Stimulated activated naive B cell treated with anti-CD40 and anti-IgM and Interleukin-4, amounts not matched to agents 10 μg/mL and 1 μg/mL and 100 μg/mL, for 72 hours (primary cell): Measurements from ENCODE around the gene SPRED3.
A peak's percentile ranks its signal among the peaks of the same experiment; 100 is the strongest.

ENCODE experiments used
- ATAC-seq, 2 donors: fragments of 150-1000 bp; cut with Tn5 transposase; replicated peaks; 2 replicates each; pipeline ENCODE4 v1.10.0; 2021; ENCODE audit warnings: moderate library complexity in 1 of 2
- DNase-seq: peaks from one replicate; pipeline ENCODE4 v3.0.0; 2021
- H3K27ac Mint-ChIP-seq: one replicate; pipeline ENCODE4 v1.8.0; 2022; ENCODE audit warnings: mild to moderate bottlenecking, mixed read lengths
- H3K27me3 Mint-ChIP-seq, 2 donors: one replicate each; pipeline ENCODE4 v1.8.0; 2022; ENCODE audit warnings: mixed read lengths in 2 of 2
- H3K36me3 Mint-ChIP-seq, 2 donors: one replicate each; pipeline ENCODE4 v1.8.0; 2022; ENCODE audit warnings: mixed read lengths in 2 of 2, mild to moderate bottlenecking in 1 of 2
- H3K4me1 Mint-ChIP-seq, 2 donors: one replicate each; pipeline ENCODE4 v1.8.0; 2022; ENCODE audit warnings: mixed read lengths in 2 of 2, mild to moderate bottlenecking in 1 of 2
- H3K4me3 Mint-ChIP-seq, 2 donors: one replicate each; pipeline ENCODE4 v1.8.0; 2022; ENCODE audit warnings: mild to moderate bottlenecking in 2 of 2, mixed read lengths in 2 of 2, moderate library complexity in 1 of 2
- H3K9me3 Mint-ChIP-seq, 2 donors: one replicate each; pipeline ENCODE4 v1.8.0; 2022; ENCODE audit warnings: mixed read lengths in 2 of 2, mild to moderate bottlenecking in 1 of 2

Gene SPRED3

GRCh38 chr19:38378866-38379265 is 9.6 kb upstream of the SPRED3 start:
- no peak overlapping the region for H3K4me3 Mint-ChIP-seq
- no peak for ATAC-seq

GRCh38 chr19:38381138-38381537 is 7.4 kb upstream of the SPRED3 start:
- H3K27ac Mint-ChIP-seq, result no peak overlapping the region
- H3K36me3 Mint-ChIP-seq, result peaks cover 72% of the 10 kb centered on the region in 2 donors
- ATAC-seq (no peak), DNase-seq (no peak)
- H3K9me3 Mint-ChIP-seq, result no peaks in the 10 kb centered on the region
- H3K4me3 Mint-ChIP-seq, result no peak overlapping the region
- H3K4me1 Mint-ChIP-seq, result peaks cover 14 to 33% of the 10 kb centered on the region in 2 donors
- H3K27me3 Mint-ChIP-seq, result peaks cover 6 to 8% of the 10 kb centered on the region in 2 donors

More at GRCh38 chr19:38378866-38379265, 9.6 kb upstream of the SPRED3 start:
- peaks cover 64% of the 10 kb centered on the region in 2 donors for H3K36me3 Mint-ChIP-seq
- no peaks in the 10 kb centered on the region for H3K9me3 Mint-ChIP-seq
- no peak for DNase-seq
- H3K27ac Mint-ChIP-seq, result no peak overlapping the region
- no peaks in the 10 kb centered on the region for H3K27me3 Mint-ChIP-seq
- H3K4me1 Mint-ChIP-seq, result peaks cover 22 to 34% of the 10 kb centered on the region in 2 donors

- Mint-ChIP-seq H3K36me3 (peaks cover 65 to 72% of the 10 kb centered on the region in 2 donors), H3K27ac (no peak overlapping the region), H3K4me1 (peaks cover 19 to 45% of the 10 kb centered on the region in 2 donors), H3K4me3 (no peak overlapping the region), H3K9me3 (no peaks in the 10 kb centered on the region), H3K27me3 (peaks cover 12 to 16% of the 10 kb centered on the region in 2 donors)
- ATAC-seq (no peak), DNase-seq (no peak)
Measured at GRCh38 chr19:38383184-38383583, 5.3 kb upstream of the SPRED3 start.

DNA sequence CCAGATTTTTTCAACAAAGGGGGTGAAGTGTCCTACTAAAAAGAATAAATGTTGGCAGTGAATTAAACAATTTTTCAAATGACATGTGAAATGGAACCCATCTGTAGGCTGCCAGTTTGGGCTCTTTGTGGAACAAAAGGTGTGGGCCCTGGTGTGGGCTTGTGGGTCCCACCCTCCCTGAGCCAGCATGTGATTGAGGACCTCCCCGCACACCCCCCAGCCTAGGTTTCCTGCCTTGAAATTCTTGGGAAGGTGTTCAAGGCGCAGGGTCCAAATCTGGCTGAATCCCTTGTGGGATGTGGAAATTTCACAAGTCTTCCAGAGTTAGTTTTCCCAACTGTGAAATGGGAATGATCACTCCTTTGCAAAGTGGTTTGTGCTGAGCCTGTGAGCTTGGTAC is 4.8 kb upstream of the SPRED3 start:
- Mint-ChIP-seq H3K4me3 (no peak overlapping the region), H3K9me3 (no peaks in the 10 kb centered on the region), H3K4me1 (peaks cover 20 to 47% of the 10 kb centered on the region in 2 donors), H3K27me3 (peaks cover 14 to 18% of the 10 kb centered on the region in 2 donors), H3K27ac (no peak overlapping the region), H3K36me3 (peaks cover 63 to 72% of the 10 kb centered on the region in 2 donors)
- ATAC-seq, result no peak
- no peak for DNase-seq

DNA sequence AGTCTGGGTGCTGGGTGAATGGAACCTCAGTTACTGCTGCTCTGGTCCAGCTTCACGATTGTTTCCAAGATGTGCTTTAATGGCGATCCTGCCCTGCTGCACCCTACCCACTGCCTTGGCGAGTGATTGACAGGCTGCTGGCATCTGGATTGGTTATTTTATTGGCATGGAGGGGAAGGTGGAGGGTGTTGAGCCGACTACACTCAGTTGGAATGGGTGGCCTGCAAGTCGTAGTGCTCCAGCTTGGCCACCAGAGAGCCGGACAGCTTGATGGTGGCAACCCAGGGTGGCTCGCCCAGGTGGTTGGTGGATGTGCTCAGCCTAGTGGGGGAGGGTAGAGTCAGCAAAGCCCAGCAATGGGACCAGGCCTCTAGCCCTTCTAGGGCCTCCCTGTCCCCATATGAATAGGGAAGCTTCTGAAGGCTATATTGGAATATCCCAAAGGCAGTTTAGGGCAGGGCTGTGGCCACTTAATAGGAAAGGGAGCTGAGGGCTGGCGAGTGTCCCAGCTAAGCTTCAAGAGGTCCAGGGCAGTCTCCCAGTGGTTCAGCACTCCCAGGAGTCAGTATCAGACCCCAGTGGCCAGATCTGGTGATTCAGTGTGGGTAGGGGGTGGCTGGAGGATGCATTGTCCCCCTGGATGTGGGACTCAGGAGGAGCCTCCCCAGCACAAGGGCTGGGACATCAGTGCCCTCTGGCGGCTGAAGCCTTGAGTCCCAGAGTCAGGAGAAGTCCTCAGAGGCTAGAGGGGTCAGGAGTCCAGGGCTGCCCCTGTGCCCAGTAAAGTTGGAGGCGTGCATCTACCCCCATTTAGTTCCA is 4.1 kb upstream of the SPRED3 start:
- Mint-ChIP-seq H3K36me3 (peaks cover 57 to 66% of the 10 kb centered on the region in 2 donors), H3K9me3 (no peaks in the 10 kb centered on the region), H3K4me1 (peaks cover 20 to 41% of the 10 kb centered on the region in 2 donors), H3K4me3 (no peak overlapping the region), H3K27me3 (peaks cover 16 to 20% of the 10 kb centered on the region in 2 donors), H3K27ac (peak overlapping the region; percentile 16)
- no peak for ATAC-seq
- DNase-seq, result no peak

DNA sequence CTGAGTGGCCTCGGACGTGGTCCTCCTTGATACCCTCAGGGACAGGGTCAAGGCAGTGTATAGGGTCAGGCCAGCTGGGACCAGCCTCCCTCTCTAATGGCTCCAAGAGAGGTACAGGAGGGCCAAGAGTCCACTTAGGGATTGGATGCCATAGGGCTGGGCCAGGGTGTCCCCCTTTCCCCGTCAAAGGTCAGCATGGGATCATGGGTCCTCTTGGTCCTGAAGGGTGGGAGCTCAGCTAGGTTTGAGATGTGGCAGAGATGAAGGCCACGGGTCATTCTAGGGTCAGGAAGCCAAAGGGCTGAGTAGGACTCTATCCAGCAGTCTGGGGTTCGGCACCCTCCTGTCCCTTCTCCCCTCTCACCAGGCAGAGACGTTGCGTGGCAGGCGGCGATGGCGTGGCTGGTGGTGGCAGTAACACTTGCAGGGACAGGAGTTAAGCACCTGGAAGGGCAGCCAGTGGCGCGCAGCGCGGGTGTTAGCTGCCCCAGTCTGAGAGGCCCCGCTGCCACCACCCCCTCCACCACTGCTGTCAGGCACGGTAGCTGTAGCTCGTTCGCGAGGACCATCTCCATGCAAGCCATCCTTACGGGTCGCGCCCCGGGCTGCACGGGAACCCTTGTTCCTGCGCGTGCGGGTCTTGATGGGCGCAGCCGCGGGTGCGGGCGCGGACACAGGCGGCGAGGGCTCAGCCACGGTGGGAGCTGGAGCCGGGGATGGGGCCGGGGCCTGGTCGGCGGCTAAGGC is 3.3 kb upstream of the SPRED3 start:
- Mint-ChIP-seq H3K27me3 (peaks cover 24 to 28% of the 10 kb centered on the region in 2 donors), H3K4me3 (peak overlapping the region in 1 of 2 donors; percentile 68), H3K36me3 (peaks cover 53 to 60% of the 10 kb centered on the region in 2 donors), H3K9me3 (no peaks in the 10 kb centered on the region), H3K4me1 (peaks cover 21 to 44% of the 10 kb centered on the region in 2 donors), H3K27ac (peak overlapping the region; percentile 16)
- no peak for ATAC-seq
- DNase-seq, result no peak

DNA sequence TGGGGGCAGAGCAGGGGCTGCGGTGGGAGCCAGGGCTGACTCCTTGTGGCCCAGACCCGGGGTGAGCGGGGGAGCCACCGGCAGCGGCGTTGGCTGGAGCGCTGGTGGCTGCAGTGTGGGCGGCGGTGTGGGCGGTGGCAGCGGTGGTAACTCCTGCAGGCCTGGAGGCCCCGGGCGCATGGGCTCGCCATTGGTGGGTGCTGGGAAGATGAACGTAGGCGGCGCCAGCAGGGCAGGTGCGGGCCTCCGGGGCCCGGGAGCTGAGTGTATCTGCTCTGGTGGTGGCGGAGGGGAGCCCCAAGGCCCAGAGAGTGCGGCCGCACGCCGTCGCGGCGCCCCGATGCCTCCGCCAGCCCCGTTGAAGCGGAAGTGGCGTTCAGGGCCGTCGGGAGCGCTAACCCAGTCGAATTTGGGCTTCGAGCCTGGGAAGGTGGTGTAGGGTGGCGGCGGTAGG is 2.7 kb upstream of the SPRED3 start:
- H3K9me3 Mint-ChIP-seq, result no peaks in the 10 kb centered on the region
- peak overlapping the region in 1 of 2 donors; percentile 68 for H3K4me3 Mint-ChIP-seq
- H3K36me3 Mint-ChIP-seq, result peaks cover 49 to 54% of the 10 kb centered on the region in 2 donors
- DNase-seq (no peak), ATAC-seq (no peak)
- peaks cover 20 to 44% of the 10 kb centered on the region in 2 donors for H3K4me1 Mint-ChIP-seq
- peaks cover 28 to 30% of the 10 kb centered on the region in 2 donors for H3K27me3 Mint-ChIP-seq
- no peak overlapping the region for H3K27ac Mint-ChIP-seq

GRCh38 chr19:38386300-38386970 is 2.1 kb upstream of the SPRED3 start:
- Mint-ChIP-seq H3K36me3 (peaks cover 43 to 48% of the 10 kb centered on the region in 2 donors), H3K27me3 (peaks cover 31 to 36% of the 10 kb centered on the region in 2 donors), H3K4me1 (peaks cover 20 to 44% of the 10 kb centered on the region in 2 donors), H3K27ac (no peak overlapping the region), H3K9me3 (no peaks in the 10 kb centered on the region), H3K4me3 (peak overlapping the region in 1 of 2 donors; percentile 47)
- ATAC-seq, result no peak
- DNase-seq, result no peak

GRCh38 chr19:38386971-38387549 is 1.4 kb upstream of the SPRED3 start:
- no peaks in the 10 kb centered on the region for H3K9me3 Mint-ChIP-seq
- peak overlapping the region; percentile 31 for H3K27ac Mint-ChIP-seq

DNA sequence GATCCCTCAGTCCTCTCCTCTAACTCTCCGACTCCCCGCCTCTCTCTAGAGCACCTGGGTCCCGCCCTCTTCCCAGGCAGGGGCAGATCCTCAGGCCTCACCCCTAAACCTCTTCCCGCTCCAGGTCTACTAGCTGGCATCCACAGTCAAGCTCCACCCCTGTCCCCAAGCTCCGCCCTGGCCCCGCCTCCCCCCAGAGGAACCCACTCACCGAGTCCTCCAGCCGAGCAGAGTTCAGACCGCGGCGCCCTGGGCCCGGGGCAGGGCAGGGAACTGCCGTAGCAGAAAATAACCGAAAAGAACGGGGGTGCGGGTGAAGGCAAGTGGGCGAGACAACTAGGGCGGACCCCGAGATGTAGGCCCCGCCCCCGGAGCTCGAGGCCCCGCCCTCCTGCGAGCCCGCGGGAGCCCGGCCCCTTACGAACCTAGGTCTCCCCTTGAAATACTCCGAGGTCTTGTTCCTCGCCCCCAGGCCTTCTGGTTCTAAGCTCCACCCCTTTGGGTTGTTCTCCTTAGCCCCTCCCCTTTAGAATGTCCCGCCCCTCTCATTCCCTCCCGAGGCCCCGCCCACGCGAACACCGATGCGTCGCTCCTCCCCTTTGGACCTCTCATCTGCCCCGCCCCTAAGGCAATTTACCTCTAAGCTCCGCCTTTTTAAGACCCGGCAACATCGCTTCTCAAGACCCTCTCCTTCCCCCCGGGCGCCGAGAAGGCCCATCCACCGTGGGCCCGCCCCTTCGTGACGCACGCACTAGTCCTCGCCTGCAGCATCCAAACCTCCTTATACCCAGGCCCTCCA is 748 bp upstream of the SPRED3 start, which contains the start of gene GGN:
GGN (minus strand) TSS at position 485 of the 799 bp plus-strand sequence. CDS start 773 bp downstream, outside the sequence.
- Mint-ChIP-seq H3K4me3 (peak within 1 kb of the TSS; percentile 86 to 87), H3K27ac (peak within 1 kb of the TSS; percentile 77), H3K4me1 (peaks cover 20 to 44% of the 10 kb centered on the region in 2 donors), H3K36me3 (peaks cover 30 to 35% of the 10 kb centered on the region in 2 donors), H3K9me3 (no peaks in the 10 kb centered on the region), H3K27me3 (peaks cover 31 to 38% of the 10 kb centered on the region in 2 donors)
- DNase-seq, result peak; percentile 69
- ATAC-seq, result peak; percentile 81 to 82

More at GRCh38 chr19:38386971-38387549, 1.4 kb upstream of the SPRED3 start:
- ATAC-seq, result peak; percentile 32 to 38
- H3K4me3 Mint-ChIP-seq, result peak overlapping the region; percentile 82 to 86
- peaks cover 31 to 38% of the 10 kb centered on the region in 2 donors for H3K27me3 Mint-ChIP-seq
- H3K36me3 Mint-ChIP-seq, result peaks cover 37 to 42% of the 10 kb centered on the region in 2 donors
- H3K4me1 Mint-ChIP-seq, result peaks cover 20 to 44% of the 10 kb centered on the region in 2 donors
- DNase-seq, result no peak

GRCh38 chr19:38389101-38389925 is 816 bp downstream of the SPRED3 start:
- no peak for ATAC-seq
- DNase-seq, result no peak
- Mint-ChIP-seq H3K9me3 (no peaks in the 10 kb centered on the region), H3K27me3 (peaks cover 39 to 43% of the 10 kb centered on the region in 2 donors), H3K4me3 (peak overlapping the region in 1 of 2 donors; percentile 18), H3K27ac (no peak overlapping the region), H3K36me3 (peaks cover 15 to 19% of the 10 kb centered on the region in 2 donors), H3K4me1 (peaks cover 20 to 47% of the 10 kb centered on the region in 2 donors)
